K562 (cell line): ENCODE measurements around the gene SH3RF1. TPM values are rescaled to one million over a fixed set of nuclear protein-coding genes. Genes with fewer than 3 reads are reported as not detected.

ENCODE experiments used
- AFF4 ChIP-seq: sonication (generic); formaldehyde crosslinking; IDR thresholded peaks from 2 replicates; pipeline ENCODE4 v1.8.0; 2023; ENCODE audit warnings: mild to moderate bottlenecking, missing genetic modification reagents
- ATF1 ChIP-seq, 2 experiments: fragments of 450-650 bp in 1 of 2; IDR thresholded peaks; 2 replicates each; pipeline ENCODE4 v1.6.1; 2016; ENCODE audit warnings: missing compliant biosample characterization in 1 of 2, missing genetic modification characterization in 1 of 2
- CBFA2T3 ChIP-seq: fragments of 450-650 bp; IDR thresholded peaks from 2 replicates; pipeline ENCODE4 v1.6.1; 2017
- ELF4 ChIP-seq: fragments of 450-650 bp; formaldehyde crosslinking; IDR thresholded peaks from 2 replicates; pipeline ENCODE4 v1.4.0; 2022; ENCODE audit warnings: missing genetic modification characterization
- FOXJ3 ChIP-seq: sonication (generic); formaldehyde crosslinking; IDR thresholded peaks from 2 replicates; pipeline ENCODE4 v1.4.0; 2020; ENCODE audit warnings: mild to moderate bottlenecking, missing genetic modification reagents
- MAX ChIP-seq: sonication (generic); formaldehyde crosslinking; IDR thresholded peaks from 2 replicates; pipeline ENCODE4 v1.9.0; 2022; ENCODE audit warnings: mild to moderate bottlenecking, missing genetic modification reagents
- MCM2 ChIP-seq: fragments of 450-650 bp; IDR thresholded peaks from 2 replicates; pipeline ENCODE4 v1.6.1; 2017; ENCODE audit warnings: low read depth, mild to moderate bottlenecking
- MTA3 ChIP-seq: fragments of 450-650 bp; formaldehyde crosslinking; IDR thresholded peaks from 2 replicates; pipeline ENCODE4 v1.6.1; 2017; ENCODE audit warnings: mild to moderate bottlenecking, borderline replicate concordance
- MYBL2 ChIP-seq, 2 experiments: fragments of 450-650 bp in 1 of 2; sonication (generic) in 1 of 2; formaldehyde crosslinking in 1 of 2; IDR thresholded peaks; 2 replicates each; pipeline versions ENCODE4 v1.6.1 to v1.8.1; 2017 to 2022; ENCODE audit warnings: borderline replicate concordance in 1 of 2, inconsistent platforms in 1 of 2, low read depth in 1 of 2, mild to moderate bottlenecking in 1 of 2, missing genetic modification reagents in 1 of 2, moderate library complexity in 1 of 2
- NELFE ChIP-seq: IDR thresholded peaks from 2 replicates; pipeline ENCODE4 v1.6.1; 2011; ENCODE audit warnings: mild to moderate bottlenecking; ENCODE audit not compliant: insufficient read depth, insufficient read length
- PHF21A ChIP-seq: fragments of 450-650 bp; IDR thresholded peaks from 2 replicates; pipeline ENCODE4 v1.6.1; 2017; ENCODE audit warnings: low read depth, borderline replicate concordance
- TEAD1 ChIP-seq, 2 experiments: fragments of 450-650 bp in 1 of 2; sonication (generic) in 1 of 2; formaldehyde crosslinking; IDR thresholded peaks; 2 replicates each; pipeline versions ENCODE4 v1.4.0 to v1.8.0; 2020 to 2022; ENCODE audit warnings: mild to moderate bottlenecking in 2 of 2, missing genetic modification reagents in 1 of 2
- XRCC3 ChIP-seq: fragments of 450-650 bp; IDR thresholded peaks from 2 replicates; pipeline ENCODE4 v1.6.1; 2017; ENCODE audit warnings: mild to moderate bottlenecking, moderate library complexity
- ZBTB34 ChIP-seq: fragments of 250-450 bp; sonication (Bioruptor Pico); IDR thresholded peaks from 2 replicates; pipeline ENCODE4 v1.8.0; 2021; ENCODE audit warnings: mild to moderate bottlenecking, moderate library complexity
- ZFP1 ChIP-seq: fragments of 450-650 bp; formaldehyde crosslinking; IDR thresholded peaks from 2 replicates; pipeline ENCODE4 v1.4.0; 2020; ENCODE audit warnings: mild to moderate bottlenecking, mixed read lengths
- ZNF253 ChIP-seq: fragments of 250-450 bp; sonication (Bioruptor Pico); conservative IDR thresholded peaks from 2 replicates; pipeline ENCODE4 v1.6.1; 2021; ENCODE audit warnings: mild to moderate bottlenecking
- ZNF639 ChIP-seq, 2 experiments: fragments of 200-800 bp in 1 of 2; sonication (Bioruptor generic) in 1 of 2; sonication (generic) in 1 of 2; formaldehyde crosslinking in 1 of 2; IDR thresholded peaks in 1 of 2; conservative IDR thresholded peaks in 1 of 2; 2 replicates each; pipeline versions ENCODE4 v1.5.0 to v1.6.1; 2016 to 2020; ENCODE audit warnings: missing compliant biosample characterization in 1 of 2, missing genetic modification characterization in 1 of 2, missing genetic modification reagents in 1 of 2
- polyA plus RNA-seq, 8 experiments: library from polyadenylated mRNA; depleted of rRNA in 4 of 8; stranded (reverse) in 5 of 8; unstranded in 3 of 8; fragments of >200 nt; fragmentation: Nextera tagmentation in 2 of 8; fragmentation: Illumina TruSeq in 1 of 8; extraction: Ambion mirVana in 2 of 8; extraction: Trizol in 1 of 8; gene quantifications; 2 replicates each; pipeline versions ENCODE4 v1.2.1 to v1.2.3, GENCODE V29; 2011 to 2014; ENCODE audit warnings: inconsistent platforms in 1 of 8, missing spikeins in 1 of 8
- total RNA-seq, 7 experiments: library from RNA; depleted of rRNA in 6 of 7; stranded (reverse); fragments of >200 nt in 6 of 7; fragmentation: Illumina TruSeq in 2 of 7; extraction: Trizol in 2 of 7; gene quantifications; 2 replicates each; pipeline versions ENCODE4 v1.2.1 to v1.2.3, GENCODE V29; 2011 to 2021; ENCODE audit warnings: low replicate concordance in 1 of 7

SH3RF1 gene
- total and polyA plus RNA-seq, 9 of the 15 experiments (the other 6 are each of a cell fraction or from before 2014, with no cell fraction given) = 0.04 to 0.16 (median 0.11) TPM; not detected in 6

- TF ChIP-seq ZBTB34 (CRISPR knock-in tag) = no peak
- no peak for TF ChIP-seq MTA3
- no peak for TF ChIP-seq MCM2
- no peak for TF ChIP-seq FOXJ3
- no peak for TF ChIP-seq AFF4 (CRISPR knock-in tag)
- TF ChIP-seq NELFE = no peak
- no peak for TF ChIP-seq ATF1 (CRISPR knock-in tag; IDR thresholded peaks at IDR 0.05)
- no peak for TF ChIP-seq ATF1 (tag; IDR thresholded peaks at IDR 0.05)
- no peak for TF ChIP-seq MAX (CRISPR knock-in tag)
- no peak for TF ChIP-seq ZFP1 (CRISPR knock-in tag)
- no peak for TF ChIP-seq XRCC3
- no peak for TF ChIP-seq ZNF639 (CRISPR knock-in tag; conservative IDR thresholded peaks at IDR 0.05 in 1 of 2, IDR thresholded peaks at IDR 0.05 in 1 of 2)
- 0 out of 2 replicates have a peak, but pooled peaks have one; percentile 15 for TF ChIP-seq CBFA2T3
- no peak for TF ChIP-seq PHF21A
- no peak for TF ChIP-seq TEAD1 (CRISPR knock-in tag; IDR thresholded peaks at IDR 0.05)
- no peak for TF ChIP-seq MYBL2 (IDR thresholded peaks at IDR 0.05; ENCODE audit: low read depth)
- TF ChIP-seq MYBL2 (CRISPR knock-in tag; IDR thresholded peaks at IDR 0.05; ENCODE audit: borderline replicate concordance) = no peak
- TF ChIP-seq ELF4 (CRISPR knock-in tag) = no peak
- no peak for TF ChIP-seq ZNF253 (CRISPR knock-in tag)
- TF ChIP-seq, all 486 proteins: peak for 19
Observed at GRCh38 chr4:169079942-169080827, 190.6 kb downstream of the SH3RF1 start (continued).
